DMS79 treated with DMSO at 0.1 percent for 48 hours (cell line): ENCODE results near the gene SH3BGRL3.
"Not testable (repeated sequence)": the region's sequence is repeated elsewhere in the genome, so short reads cannot be mapped to it uniquely, and the experiment has no call there.

Experiments
- DNase-seq: peaks from one replicate; lab custom pipeline; 2025; lab: John Stamatoyannopoulos, UW

The SH3BGRL3 gene

GRCh38 chr1:26290882-26291261, 11.0 kb downstream of the SH3BGRL3 start:
- peak; percentile 28 for DNase-seq

GRCh38 chr1:26291433-26291832, 11.5 kb downstream of the SH3BGRL3 start:
- DNase-seq: no peak

GRCh38 chr1:26291939-26292338, 12.1 kb downstream of the SH3BGRL3 start:
- no peak for DNase-seq

DNA sequence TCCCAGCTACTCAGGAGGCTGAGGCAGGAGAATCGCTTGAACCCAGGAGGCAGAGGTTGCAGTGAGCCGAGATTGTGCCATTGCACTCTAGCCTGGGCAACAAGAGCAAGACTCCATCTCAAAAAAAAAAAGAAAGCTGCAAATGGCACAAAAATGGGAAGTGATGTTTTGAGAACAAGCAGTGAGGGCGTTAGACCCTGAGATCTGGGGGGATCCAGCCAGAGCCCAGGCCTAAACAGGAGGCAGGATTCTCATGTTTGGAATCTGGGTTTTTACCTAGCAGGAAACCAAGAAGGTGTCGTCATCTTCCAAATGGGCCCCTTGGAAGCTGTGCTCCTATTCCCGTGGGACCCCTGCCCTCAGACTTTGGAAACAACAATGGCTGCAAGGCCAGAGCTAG, 12.8 kb downstream of the SH3BGRL3 start:
- not testable (repeated sequence) for DNase-seq

GRCh38 chr1:26293911-26294463, 14.1 kb downstream of the SH3BGRL3 start:
- DNase-seq: no peak

DNA sequence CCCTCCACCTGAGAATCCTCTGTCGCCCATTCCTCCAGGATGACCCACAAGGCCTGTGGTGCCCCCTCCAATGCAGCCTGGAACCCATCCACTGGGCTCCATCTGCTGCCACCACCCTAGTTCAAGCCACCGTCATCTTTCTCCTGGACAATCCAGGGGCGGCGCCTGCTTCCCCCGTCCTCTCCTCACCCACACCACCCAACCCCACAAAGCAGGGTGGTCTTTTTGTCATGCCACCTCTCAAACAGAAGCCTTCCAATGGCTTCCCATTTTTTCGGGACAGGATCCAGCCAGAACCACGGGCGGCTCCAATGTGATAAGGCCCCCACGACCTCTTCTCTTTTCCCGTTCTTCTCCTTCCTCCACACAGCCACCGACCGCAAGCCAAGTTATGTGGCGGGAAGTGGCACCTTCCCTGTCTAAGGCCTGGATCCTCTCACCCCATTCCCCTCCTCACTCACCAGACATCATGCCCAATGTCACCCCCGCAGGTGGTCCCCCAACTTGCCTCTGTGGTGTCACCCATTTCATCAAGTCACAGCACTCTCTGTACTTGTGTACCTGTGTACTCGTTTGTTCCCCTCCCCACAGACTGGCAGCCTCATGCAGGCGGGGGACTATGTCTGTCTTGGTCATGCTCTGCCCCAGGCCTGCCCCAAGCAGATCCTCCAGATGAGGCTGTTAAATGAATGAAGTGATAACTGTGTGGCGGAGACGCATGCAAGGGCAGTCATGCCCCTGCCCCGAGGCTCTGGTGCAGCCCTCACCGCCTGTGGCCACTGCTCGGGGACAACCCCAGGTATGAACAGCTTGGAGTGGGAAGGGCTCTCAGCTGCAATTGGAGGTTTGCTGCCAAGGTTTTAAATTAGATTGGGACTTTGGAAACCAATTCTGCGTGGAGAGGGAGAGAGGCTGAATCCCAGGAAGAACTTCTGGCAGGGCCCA, 15.6 kb downstream of the SH3BGRL3 start:
- no peak for DNase-seq

- no peak for DNase-seq
Observed at GRCh38 chr1:26296340-26297056, 16.6 kb downstream of the SH3BGRL3 start.

DNA sequence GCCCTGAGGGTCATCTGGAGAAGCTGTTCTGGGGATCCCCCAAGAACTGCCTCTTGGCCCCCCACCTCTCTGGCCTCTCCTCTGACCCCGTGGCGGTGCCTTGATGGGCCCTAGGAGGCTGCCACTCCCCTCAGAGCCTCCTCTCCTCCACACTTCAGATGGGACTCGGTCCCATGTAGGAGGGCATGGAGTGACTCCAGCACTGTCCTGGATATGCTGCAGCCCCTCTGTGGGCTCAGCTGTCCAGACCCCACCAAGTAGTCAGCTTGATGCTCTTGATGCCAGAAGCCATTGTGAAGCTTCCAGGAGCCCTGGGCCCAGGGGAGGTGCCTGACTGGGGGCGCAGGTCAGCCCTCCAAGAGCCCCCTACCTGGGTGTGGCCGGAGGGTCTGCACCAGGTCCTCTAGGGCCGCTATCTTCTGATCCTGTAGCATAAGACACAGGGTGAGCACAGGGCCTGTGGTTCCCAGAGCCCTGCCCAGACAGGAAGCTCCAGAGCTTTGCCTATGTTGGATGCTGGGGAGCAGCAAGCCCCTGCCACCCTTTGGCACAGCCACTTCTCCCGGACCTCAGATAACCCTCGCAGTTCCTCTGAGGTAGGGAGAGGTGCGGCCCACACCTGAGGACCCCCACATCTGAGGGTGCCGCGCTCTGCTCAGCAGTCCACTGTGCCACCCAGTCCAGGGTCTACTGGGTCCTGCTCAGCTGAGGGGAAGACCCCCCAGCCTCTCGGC, 17.3 kb downstream of the SH3BGRL3 start:
- no peak for DNase-seq

- no peak for DNase-seq
Observed at GRCh38 chr1:26297791-26298124, 17.9 kb downstream of the SH3BGRL3 start.

DNA sequence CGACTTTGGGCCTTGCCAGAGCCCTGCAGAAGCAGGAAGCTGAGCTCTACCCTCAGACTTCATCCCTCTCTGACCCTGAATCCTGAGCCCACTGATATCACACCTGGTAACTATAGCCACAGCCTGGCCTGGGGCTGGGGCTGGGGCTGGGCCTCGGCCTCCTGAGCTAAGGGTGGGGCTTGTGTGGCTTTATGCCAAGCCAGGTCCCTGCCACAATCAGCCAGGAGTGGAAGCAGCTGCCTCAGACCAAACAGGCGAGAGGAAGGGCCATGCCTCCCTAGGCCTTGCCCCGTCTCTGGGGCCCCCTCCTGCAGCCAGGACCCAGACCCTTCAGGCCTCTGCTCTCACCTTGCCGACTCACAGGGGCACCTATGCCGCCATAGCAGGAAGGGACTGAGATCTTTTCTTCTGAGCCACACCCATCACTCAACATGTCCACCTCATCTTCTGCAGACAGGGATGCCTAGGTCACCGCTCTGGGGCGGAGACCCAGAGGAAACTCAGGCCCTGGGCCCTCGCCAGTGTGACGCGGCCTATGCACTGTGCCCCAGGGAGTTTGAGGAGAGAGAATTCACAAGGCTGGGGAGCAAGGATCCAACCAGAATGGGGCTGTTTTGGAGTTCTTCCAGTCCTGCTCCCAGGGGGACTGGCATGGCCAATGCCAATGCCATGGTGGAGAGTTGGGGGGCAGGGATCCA, 20.8 kb downstream of the SH3BGRL3 start:
- DNase-seq: peak; percentile 64

- DNase-seq: no peak
Observed at GRCh38 chr1:26302733-26303405, 23.0 kb downstream of the SH3BGRL3 start.

DNA sequence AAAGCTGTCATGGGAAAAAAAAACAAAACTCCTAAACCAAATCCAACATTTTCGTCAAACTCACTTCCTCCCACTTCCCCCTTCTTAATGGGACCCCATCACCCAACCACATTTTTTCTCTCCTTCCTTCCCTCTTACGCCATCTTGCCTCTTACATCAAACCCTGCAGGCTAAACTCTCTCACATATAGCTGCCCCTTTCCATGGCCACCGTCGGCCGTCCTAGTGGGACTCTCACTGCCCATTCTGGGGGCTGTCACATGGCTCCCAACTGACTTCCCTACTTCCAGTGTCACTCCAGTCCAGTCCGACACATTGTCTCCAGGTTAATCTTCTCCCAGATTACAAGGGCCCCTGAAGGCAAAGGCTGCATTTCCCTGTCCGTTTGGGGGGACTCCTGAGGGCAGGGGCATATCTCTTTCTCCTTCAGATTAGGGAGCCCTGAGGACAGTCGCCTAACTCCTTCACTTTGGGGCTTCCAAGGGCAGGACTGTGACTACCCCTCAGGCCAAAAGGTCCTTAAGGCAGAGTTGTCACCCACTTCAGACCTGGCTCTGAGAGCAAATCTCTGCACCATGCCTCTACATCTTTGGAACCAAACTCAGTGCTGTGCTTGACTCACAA, 25.9 kb downstream of the SH3BGRL3 start:
- no peak for DNase-seq

- peak; percentile 98 for DNase-seq
Observed at GRCh38 chr1:26306290-26307229, 26.7 kb downstream of the SH3BGRL3 start, which contains the start of gene UBXN11. TSS of gene UBXN11 (minus strand) at chr1:26306636. CDS start at chr1:26302883, 3,753 bp downstream.

DNA sequence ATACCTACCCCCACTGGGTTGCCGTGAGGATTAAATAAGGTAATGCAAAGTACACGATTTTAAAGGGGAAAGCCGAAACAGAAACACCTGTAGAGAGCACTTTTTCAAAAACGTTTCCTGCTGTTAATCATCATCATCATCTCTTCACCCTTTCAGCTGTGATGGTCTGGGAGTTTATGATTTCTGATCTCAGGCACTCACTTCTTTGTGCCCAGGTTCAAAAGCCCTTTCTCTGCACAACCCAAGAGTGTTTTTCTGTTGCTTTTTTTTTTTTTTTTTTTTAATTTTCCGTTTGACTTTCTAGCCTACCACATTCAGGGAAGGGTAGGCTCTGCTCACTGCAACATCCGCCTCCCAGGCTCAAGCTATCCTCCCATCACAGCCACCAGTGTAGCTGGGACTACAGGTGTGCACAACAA, 27.5 kb downstream of the SH3BGRL3 start:
- no peak for DNase-seq

- not testable (repeated sequence) for DNase-seq
Observed at GRCh38 chr1:26307966-26308899, 28.3 kb downstream of the SH3BGRL3 start.

DNA sequence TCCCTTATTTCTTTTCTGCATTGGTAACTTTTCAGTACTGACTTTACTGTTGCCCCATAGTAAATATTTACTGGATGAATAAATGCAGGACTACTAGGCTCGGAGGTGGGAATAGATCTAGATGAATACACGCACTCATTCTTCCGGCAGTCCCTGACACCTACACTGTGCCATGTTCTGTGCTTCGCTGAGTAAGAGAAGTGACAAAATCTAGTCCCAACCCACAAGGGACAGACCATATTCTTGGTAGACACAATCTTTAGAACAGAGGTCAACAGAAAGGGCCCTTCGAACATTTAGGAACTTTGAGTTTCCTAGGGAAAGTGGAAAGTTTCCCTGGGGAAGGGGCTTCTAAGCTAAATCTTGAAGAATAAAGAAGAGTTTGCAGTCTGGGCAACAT, 34.6 kb downstream of the SH3BGRL3 start:
- no peak for DNase-seq

DNA sequence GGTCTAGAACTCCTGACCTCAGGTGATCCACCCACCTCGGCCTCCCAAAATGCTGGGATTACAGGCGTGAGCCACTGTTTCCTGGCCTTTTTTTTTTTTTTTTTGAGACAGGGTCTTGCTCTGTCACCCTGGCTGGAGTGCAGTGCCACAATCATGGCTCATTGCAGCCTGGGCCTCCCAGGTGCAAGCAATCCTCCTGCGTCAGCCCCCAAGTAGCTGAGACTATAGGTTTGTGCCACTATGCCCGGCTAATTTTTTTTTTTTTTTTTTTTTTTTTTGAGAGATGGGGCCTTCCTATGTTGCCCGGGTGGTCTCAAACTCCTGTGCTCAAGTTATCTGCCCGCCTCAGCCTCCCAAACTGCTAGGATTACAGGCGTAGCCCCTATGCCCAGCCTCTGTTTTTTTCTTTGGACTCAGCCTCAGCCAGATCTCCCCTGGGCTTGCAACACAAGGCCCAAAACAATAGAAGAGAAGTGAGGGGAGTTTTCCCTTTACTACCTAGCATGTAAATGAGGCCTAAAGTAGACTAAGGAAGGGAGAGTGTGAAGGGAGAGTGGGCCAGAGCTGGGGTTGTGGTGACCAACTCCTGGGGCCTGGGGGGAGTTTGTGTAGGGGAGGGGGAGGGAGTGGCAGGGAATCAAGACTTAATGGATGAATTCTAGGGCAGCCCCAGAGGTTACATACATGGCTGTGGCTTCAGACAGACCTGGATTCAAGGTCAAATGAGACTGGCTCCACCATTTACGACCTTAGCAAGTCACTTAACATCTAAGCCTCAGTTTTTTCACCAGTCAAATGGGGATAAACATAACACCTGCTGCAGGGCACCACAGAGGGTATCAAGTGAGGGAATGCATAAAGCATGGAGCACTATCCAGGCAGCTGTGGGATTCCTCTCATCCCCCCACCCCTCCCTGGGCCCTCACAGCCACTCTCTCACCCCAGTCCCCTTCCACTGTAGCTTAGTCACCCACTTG, 36.3 kb downstream of the SH3BGRL3 start:
- DNase-seq: no peak
